ENCODE data around the gene GFRA3. TPM values are rescaled to one million over a fixed set of nuclear protein-coding genes. Genes with fewer than 3 reads are reported as not detected.
"Not testable (repeated sequence)": the region's sequence is repeated elsewhere in the genome, so short reads cannot be mapped to it uniquely, and the experiment has no call there.

Gene GFRA3, protein sequence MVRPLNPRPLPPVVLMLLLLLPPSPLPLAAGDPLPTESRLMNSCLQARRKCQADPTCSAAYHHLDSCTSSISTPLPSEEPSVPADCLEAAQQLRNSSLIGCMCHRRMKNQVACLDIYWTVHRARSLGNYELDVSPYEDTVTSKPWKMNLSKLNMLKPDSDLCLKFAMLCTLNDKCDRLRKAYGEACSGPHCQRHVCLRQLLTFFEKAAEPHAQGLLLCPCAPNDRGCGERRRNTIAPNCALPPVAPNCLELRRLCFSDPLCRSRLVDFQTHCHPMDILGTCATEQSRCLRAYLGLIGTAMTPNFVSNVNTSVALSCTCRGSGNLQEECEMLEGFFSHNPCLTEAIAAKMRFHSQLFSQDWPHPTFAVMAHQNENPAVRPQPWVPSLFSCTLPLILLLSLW
- not detected for polyA plus RNA-seq (ENCODE audit: low read depth in 6 of 6)

DNA sequence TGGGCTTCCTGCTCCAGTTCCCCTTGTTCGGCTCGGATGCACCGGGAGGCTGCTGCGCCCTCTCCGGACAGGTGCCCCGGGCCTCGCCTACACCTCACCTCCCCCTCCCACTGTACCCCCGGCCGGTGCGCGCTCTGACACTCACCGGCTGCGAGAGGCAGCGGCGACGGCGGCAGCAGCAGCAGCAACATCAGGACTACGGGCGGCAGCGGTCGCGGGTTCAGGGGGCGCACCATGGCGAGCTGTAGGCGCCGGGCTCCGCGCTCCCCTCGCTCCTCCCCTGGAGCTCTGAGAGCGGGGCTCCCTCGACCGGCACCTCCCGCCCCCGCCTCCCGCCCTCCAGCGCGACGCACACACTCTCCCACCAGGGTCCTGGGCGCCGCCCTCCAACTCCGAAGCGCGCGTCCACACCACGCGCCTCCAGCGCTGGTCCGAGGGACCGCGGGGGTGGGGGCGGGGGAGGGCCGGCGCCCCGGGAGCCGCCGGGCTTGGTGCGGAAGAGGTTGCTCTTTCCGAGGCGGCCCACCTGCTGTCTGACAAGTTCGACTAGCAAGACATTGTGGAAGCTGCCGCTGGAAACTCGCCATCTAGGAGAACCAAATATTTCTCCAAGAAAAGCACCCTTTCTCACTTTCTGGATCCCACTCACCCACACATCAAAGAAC, at the start of gene GFRA3:
Gene GFRA3, minus strand, starts transcription at position 433 of the 665 bp plus-strand sequence. Its CDS starts 197 bp downstream, at position 236.
- DNase-seq = no peak
- peak within 1 kb of the TSS in 7 of 8 donors; percentile 29 to 80 (median 61) for H3K4me3 Mint-ChIP-seq

DNA sequence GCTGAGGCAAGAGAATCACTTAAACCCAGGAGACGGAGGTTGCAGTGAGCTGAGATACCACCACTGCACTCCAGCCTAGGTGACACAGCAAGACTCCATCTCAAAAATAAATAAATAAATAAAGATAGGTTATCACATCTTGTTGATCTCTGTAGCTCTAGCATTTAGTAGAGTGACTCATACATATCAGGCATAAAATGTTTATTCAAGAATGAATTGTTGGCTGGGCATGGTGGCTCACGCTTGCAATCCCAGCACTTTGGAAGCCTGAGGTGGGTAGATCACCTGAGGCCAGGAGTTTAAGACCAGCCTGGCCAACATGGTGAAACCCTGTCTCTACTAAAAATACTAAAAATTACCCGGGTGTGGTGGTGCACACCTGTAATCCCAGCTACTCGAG, 43.8 kb upstream of the GFRA3 start:
- not testable (repeated sequence) for H3K27me3 Mint-ChIP-seq; H3K9me3 Mint-ChIP-seq; H3K4me1 Mint-ChIP-seq; H3K36me3 Mint-ChIP-seq; H3K27ac Mint-ChIP-seq; H3K4me3 Mint-ChIP-seq; DNase-seq; ATAC-seq (ENCODE audit: low read depth in 2 of 2)

More for the DNA sequence above, at the start of gene GFRA3:
- Mint-ChIP-seq H3K4me1 (peaks cover 4 to 13% (median 9%) of the 10 kb centered on the region in 3 donors), H3K9me3 (peaks cover 0 to 2% (median 0%) of the 10 kb centered on the region in 7 donors), H3K27ac (peak within 1 kb of the TSS in 1 of 6 donors; percentile 66), H3K27me3 (peaks cover 25 to 39% (median 27%) of the 10 kb centered on the region in 3 donors), H3K36me3 (no peaks in the 10 kb centered on the region)
- peak; percentile 28 to 35 for ATAC-seq (ENCODE audit: low read depth in 2 of 2)

DNA sequence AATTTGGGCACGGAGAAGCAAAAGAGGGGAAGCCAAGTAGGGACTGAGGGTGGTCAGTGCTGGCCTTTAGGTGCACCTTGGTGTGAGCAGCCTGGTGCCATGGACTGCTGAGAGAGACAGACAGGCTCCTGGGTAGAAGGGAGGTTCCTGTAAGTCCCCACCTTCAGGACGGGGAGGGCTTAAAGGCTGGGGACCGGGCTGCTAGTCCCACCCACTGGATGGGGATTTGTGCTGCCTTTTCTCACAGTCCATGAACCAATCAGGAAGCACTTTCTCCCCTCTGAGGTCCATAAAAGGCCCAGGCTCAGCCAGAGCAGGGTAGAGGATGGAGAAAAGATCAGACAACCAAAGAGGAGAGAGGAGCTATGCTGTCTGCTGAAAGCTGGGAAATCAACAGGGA, 41.9 kb upstream of the GFRA3 start:
- Mint-ChIP-seq H3K27ac (no peak overlapping the region), H3K4me1 (no peaks in the 10 kb centered on the region), H3K9me3 (peaks cover 0 to 3% (median 0%) of the 10 kb centered on the region in 7 donors), H3K27me3 (no peaks in the 10 kb centered on the region), H3K36me3 (no peaks in the 10 kb centered on the region), H3K4me3 (no peak overlapping the region)
- ATAC-seq (ENCODE audit: low read depth in 2 of 2) (no peak), DNase-seq (no peak)

DNA sequence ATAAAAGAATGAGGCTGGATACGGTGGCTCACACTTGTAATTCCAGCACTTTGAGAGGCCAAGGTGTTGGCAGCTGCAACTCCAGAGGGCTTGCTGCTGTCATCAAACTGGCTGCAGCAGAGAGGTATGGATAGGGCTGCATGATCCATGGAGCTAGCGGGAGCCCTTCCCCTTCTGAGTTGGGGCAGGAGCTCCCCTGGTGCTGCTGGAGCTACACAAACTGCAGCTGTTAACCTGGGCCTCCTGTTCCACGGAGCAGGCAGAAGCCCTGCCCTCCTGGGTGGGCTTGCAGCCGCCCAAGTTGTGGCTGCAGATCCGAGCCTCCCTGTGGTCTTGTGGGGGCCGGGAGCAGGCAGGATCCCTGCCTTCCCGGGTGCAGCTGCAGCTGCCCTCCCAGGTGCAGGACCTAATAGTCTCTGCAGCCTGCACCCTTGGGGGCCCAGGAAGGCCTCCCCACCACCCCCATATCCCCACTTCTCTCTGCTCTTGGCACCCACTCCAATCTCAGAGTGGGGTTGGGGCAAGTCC, 41.4 kb upstream of the GFRA3 start:
- Mint-ChIP-seq H3K27ac (no peak overlapping the region), H3K4me3 (no peak overlapping the region), H3K9me3 (peaks cover 0 to 3% (median 0%) of the 10 kb centered on the region in 7 donors), H3K27me3 (no peaks in the 10 kb centered on the region), H3K36me3 (no peaks in the 10 kb centered on the region), H3K4me1 (no peaks in the 10 kb centered on the region)
- no peak for DNase-seq
- ATAC-seq (ENCODE audit: low read depth in 2 of 2) = no peak

DNA sequence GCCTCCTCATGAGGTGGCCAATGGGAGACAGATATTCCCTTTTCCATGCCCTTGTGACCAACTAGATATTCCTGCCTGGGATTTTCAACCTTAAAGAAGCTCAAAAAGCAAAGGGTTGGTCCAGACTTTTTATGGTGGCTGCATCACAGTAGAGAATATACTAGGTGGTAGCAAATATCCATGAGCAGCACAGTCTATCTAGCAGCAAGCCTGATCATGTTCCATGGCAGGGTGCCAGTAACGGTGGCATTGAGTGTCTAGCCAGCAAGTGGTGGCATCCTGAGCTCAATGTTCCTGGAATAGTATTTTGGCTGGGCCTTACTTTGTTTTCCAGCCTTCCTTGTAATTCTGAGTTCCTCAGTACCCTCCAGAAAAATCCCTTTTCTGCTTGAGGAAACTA, 31.4 kb upstream of the GFRA3 start:
- ATAC-seq (ENCODE audit: low read depth in 2 of 2) (no peak), DNase-seq (no peak)
- Mint-ChIP-seq H3K27me3 (no peaks in the 10 kb centered on the region), H3K4me3 (no peak overlapping the region), H3K9me3 (peaks cover 0 to under 1% (median 0%) of the 10 kb centered on the region in 7 donors), H3K36me3 (no peaks in the 10 kb centered on the region), H3K27ac (no peak overlapping the region), H3K4me1 (no peaks in the 10 kb centered on the region)

DNA sequence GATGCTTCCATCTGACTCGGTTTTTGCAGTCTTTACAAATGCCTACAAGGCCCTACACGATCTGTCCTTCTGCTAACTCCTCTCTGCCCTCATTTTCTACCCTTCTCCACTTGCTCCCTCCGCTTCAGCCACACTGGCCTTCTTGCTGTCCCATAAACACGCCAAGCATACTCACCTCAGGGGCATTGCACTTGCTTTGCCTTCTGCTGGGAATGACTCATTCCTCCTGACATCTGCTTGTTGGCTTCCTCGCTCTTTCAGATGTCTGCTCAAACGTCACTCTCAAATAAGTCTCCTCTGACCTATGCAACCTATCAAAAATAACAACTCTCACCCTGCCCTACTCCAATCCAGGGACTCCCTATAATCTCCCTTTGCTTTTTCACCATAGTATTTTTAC, 29.0 kb upstream of the GFRA3 start:
- DNase-seq (no peak), ATAC-seq (ENCODE audit: low read depth in 2 of 2) (no peak)
- Mint-ChIP-seq H3K9me3 (peaks cover 0 to 8% (median 2%) of the 10 kb centered on the region in 7 donors), H3K4me3 (no peak overlapping the region), H3K27me3 (no peaks in the 10 kb centered on the region), H3K4me1 (no peaks in the 10 kb centered on the region), H3K27ac (no peak overlapping the region), H3K36me3 (peaks cover 0 to 4% of the 10 kb centered on the region in 2 donors)

DNA sequence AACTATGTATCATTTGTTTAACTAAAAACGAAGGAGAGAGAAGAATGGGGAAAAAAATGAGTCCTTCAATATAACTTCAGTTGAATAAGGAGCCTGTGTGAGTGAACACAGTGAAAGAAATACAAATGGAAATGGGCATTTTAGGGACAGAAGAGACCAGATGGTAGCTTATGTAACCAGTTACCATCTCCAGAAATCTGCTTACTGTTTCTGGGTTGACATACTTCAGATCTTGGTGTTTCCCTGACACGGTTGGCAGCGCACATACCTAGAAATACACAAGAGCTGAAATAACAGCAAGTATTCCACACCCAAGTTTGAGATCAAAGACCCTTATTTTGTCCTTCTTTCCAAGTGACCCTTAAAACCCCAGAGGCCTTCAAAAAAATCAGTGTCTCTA, 14.9 kb upstream of the GFRA3 start:
- Mint-ChIP-seq H3K27ac (no peak overlapping the region), H3K9me3 (no peaks in the 10 kb centered on the region), H3K4me3 (no peak overlapping the region), H3K27me3 (no peaks in the 10 kb centered on the region), H3K36me3 (no peaks in the 10 kb centered on the region), H3K4me1 (peaks cover 0 to 2% (median 0%) of the 10 kb centered on the region in 3 donors)
- ATAC-seq (ENCODE audit: low read depth in 2 of 2) (no peak), DNase-seq (no peak)

DNA sequence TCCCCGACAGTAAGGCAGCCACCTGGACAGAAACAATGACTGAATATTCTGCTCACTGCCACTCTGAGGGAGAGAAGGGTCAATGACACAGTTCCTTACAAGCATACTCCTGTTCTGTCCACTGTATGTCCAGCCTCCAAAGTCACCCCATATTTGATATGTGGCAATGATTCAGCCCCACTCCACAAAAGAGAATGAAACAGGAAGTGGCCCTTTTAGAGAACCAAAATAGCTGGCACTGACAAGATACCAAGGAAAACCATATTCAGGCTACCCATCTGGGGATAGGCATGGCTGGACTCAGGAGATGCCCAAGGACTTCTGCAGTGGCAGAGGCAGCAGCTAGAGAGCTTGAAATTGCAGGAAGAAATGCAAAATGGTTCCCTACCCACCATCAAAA, 12.8 kb upstream of the GFRA3 start:
- H3K27me3 Mint-ChIP-seq = no peaks in the 10 kb centered on the region
- no peaks in the 10 kb centered on the region for H3K36me3 Mint-ChIP-seq
- no peak overlapping the region for H3K4me3 Mint-ChIP-seq
- ATAC-seq (ENCODE audit: low read depth in 2 of 2) = no peak
- peaks cover 0 to 2% (median 0%) of the 10 kb centered on the region in 3 donors for H3K4me1 Mint-ChIP-seq
- no peak for DNase-seq
- no peak overlapping the region for H3K27ac Mint-ChIP-seq
- no peaks in the 10 kb centered on the region for H3K9me3 Mint-ChIP-seq

DNA sequence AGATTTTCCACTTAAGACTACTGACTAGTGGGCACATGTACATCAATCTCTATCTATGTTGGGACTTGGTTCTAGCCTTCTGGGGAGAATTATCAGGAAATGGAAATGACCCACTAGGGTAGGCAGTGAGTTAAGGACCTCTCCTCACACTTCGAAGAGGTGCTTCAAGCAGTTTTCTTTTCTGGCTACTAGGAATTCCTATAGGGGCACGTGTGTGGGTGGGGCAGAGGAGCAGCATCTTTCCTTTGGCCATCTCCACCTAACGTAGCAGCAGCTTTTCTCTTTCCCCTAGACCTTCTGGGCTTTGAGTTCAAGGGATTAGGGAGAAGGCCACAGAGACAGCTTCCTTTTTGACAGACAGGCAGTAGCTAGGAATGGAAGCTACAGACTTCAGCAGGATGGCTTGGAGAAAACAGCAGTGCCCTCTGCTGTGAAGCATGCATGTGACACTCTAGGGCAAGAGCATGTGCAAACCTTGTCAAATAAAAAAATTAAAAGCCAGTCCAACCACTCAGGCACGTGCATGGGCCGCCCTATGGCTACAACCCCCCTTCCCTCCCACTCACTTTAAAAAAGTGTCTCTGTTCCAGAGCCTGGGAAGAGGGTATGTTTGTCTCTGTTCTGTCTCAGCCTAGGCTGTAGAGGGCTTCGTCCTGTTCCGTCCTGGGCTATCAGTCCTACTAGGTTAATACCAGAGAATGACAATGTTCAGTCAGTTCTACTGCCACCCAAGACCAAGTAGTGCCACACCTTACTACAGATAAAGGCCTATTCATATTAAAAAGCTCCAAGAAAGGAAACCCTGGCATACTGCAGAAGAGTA, 8.7 kb upstream of the GFRA3 start:
- Mint-ChIP-seq H3K4me3 (no peak overlapping the region), H3K27me3 (no peaks in the 10 kb centered on the region), H3K4me1 (peaks cover 0 to 2% (median 0%) of the 10 kb centered on the region in 3 donors), H3K36me3 (no peaks in the 10 kb centered on the region), H3K9me3 (no peaks in the 10 kb centered on the region), H3K27ac (no peak overlapping the region)
- peak; percentile 28 to 49 for ATAC-seq (ENCODE audit: low read depth in 2 of 2)
- no peak for DNase-seq

DNA sequence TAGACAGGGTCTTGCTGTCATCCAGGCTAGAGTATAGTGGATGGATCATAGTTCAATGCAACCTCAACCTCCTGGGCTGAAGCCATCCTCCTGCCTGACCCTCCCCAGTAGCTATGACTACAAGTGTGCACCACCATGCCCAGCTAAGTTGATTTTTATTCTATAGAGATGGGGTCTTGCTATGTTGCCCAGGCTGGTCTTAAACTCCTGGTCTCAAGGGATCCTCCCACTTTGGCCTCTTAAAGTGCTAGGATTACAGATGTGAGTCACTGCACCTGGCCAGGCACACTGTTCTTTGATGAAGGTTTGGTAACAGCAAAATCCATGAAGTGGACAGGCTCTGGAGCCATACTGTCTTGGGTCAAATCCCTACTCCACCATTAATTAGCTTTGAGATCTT, 6.5 kb upstream of the GFRA3 start:
- Mint-ChIP-seq H3K27me3 (peaks cover 0 to 7% (median 2%) of the 10 kb centered on the region in 3 donors), H3K4me3 (no peak overlapping the region), H3K9me3 (no peaks in the 10 kb centered on the region), H3K36me3 (no peaks in the 10 kb centered on the region), H3K27ac (no peak overlapping the region), H3K4me1 (no peaks in the 10 kb centered on the region)
- ATAC-seq (ENCODE audit: low read depth in 2 of 2) (no peak), DNase-seq (no peak)

DNA sequence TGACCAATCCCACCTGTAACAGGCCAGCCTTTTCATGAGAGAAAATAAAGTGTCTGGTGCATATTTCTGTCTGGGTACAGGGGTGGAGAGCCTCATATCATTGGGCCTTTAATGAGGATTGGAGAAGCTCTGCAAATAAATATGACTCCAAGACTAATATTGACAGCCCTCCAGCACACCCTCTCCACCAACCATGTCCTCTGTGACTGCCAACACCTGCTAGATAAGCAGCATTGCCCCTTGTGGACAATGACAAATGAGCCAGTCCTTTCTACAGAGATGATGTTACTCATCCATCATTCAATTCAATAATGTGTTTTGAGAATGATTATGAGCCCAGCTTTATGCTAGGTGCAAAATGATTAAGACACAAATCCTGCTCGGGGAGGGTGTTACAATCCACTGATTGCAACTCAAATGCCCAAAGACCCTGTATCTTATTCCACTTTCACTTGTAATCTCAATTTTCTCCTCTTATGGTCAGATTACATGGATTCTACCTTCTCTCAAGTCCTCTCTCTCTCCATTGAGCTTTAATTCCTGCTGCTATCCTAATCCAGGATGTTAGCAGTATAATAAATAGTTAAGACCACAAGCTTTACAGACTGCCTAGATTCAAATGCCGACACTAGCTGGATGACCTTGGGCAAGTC, 2.1 kb upstream of the GFRA3 start:
- DNase-seq (no peak), ATAC-seq (ENCODE audit: low read depth in 2 of 2) (no peak)
- no peaks in the 10 kb centered on the region for H3K36me3 Mint-ChIP-seq
- H3K4me3 Mint-ChIP-seq = no peak overlapping the region
- H3K27ac Mint-ChIP-seq = no peak overlapping the region
- peaks cover 4 to 13% (median 9%) of the 10 kb centered on the region in 3 donors for H3K4me1 Mint-ChIP-seq
- H3K9me3 Mint-ChIP-seq = peaks cover 0 to 2% (median 0%) of the 10 kb centered on the region in 7 donors
- H3K27me3 Mint-ChIP-seq = peaks cover 25 to 30% (median 27%) of the 10 kb centered on the region in 3 donors

DNA sequence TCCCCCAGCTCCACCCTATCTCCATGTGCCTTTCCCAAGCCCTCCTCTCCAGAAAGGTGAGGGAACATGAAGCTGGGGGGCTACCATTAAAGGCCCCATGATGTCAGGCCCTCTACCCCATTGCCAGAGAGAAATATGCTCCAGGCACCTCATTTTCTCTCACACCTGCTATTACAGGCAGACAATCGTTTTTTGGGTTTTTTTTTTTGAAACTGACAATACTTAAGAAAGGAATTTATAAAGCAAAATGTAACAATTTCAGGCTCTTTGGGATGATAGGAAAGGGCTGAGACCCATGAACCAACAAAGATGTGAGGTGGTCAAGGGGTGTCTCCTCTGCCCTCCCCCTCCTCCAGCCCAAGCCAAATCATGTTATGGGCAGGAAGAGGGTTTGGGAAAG, 1.5 kb upstream of the GFRA3 start:
- H3K36me3 Mint-ChIP-seq = no peaks in the 10 kb centered on the region
- no peak for ATAC-seq (ENCODE audit: low read depth in 2 of 2)
- peak overlapping the region in 3 of 8 donors; percentile 36 to 61 (median 61) for H3K4me3 Mint-ChIP-seq
- peaks cover 4 to 13% (median 9%) of the 10 kb centered on the region in 3 donors for H3K4me1 Mint-ChIP-seq
- peaks cover 0 to 2% (median 0%) of the 10 kb centered on the region in 7 donors for H3K9me3 Mint-ChIP-seq
- H3K27ac Mint-ChIP-seq = no peak overlapping the region
- no peak for DNase-seq
- H3K27me3 Mint-ChIP-seq = peaks cover 25 to 30% (median 27%) of the 10 kb centered on the region in 3 donors
